K562 (cell line): ENCODE results near the gene UCP1. TPM values are rescaled to one million over a fixed set of nuclear protein-coding genes. Genes with fewer than 3 reads are reported as not detected.

ENCODE experiments used
- AFF1 ChIP-seq, 2 experiments: fragments of 450-650 bp; IDR thresholded peaks; 2 replicates each; pipeline ENCODE4 v1.6.1; 2018; ENCODE audit warnings: mild to moderate bottlenecking in 2 of 2, low read depth in 1 of 2; ENCODE audit not compliant: partially characterized antibody in 2 of 2
- BRD9 ChIP-seq: fragments of 450-650 bp; IDR thresholded peaks from 2 replicates; pipeline ENCODE4 v1.6.1; 2018; ENCODE audit warnings: low read depth; ENCODE audit not compliant: partially characterized antibody
- CC2D1A ChIP-seq: fragments of 450-650 bp; IDR thresholded peaks from 2 replicates; pipeline ENCODE4 v1.6.1; 2017; ENCODE audit warnings: mild to moderate bottlenecking
- CXXC5 ChIP-seq: fragments of 250-450 bp; sonication (Bioruptor Pico); IDR thresholded peaks from 2 replicates; pipeline ENCODE4 v1.8.0; 2022; ENCODE audit warnings: inconsistent platforms, mild to moderate bottlenecking, moderate library complexity
- E2F6 ChIP-seq, 2 experiments: IDR thresholded peaks; 2 replicates each; pipeline ENCODE4 v1.6.1; 2011; ENCODE audit warnings: borderline replicate concordance in 1 of 2, control low read depth in 1 of 2, low read depth in 1 of 2, low read length in 1 of 2, mild to moderate bottlenecking in 1 of 2, mixed read lengths in 1 of 2, moderate library complexity in 1 of 2; ENCODE audit not compliant: insufficient read depth in 1 of 2, insufficient read length in 1 of 2, poor library complexity in 1 of 2, severe bottlenecking in 1 of 2; ENCODE audit errors: extremely low read depth in 1 of 2
- GATAD2B ChIP-seq: fragments of 450-650 bp; IDR thresholded peaks from 2 replicates; pipeline ENCODE4 v1.6.1; 2017; ENCODE audit warnings: mild to moderate bottlenecking, borderline replicate concordance
- HMG20B ChIP-seq: fragments of 250-450 bp; sonication (Bioruptor Pico); IDR thresholded peaks from 2 replicates; pipeline ENCODE4 v1.5.0; 2021; ENCODE audit warnings: mild to moderate bottlenecking
- MBD2 ChIP-seq: sonication (generic); IDR thresholded peaks from 2 replicates; pipeline ENCODE4 v1.6.1; 2016; ENCODE audit warnings: low read depth, borderline replicate concordance
- NFIX ChIP-seq: fragments of 250-450 bp; sonication (Bioruptor Pico); IDR thresholded peaks from 2 replicates; pipeline ENCODE4 v1.4.0; 2020; ENCODE audit warnings: low read depth, mild to moderate bottlenecking, moderate library complexity
- NR2F6 ChIP-seq: fragments of 450-650 bp; formaldehyde crosslinking; IDR thresholded peaks from 2 replicates; pipeline ENCODE4 v1.4.0; 2020; ENCODE audit warnings: mild to moderate bottlenecking
- NR4A1 ChIP-seq, 2 experiments: fragments of 250-450 bp in 1 of 2; fragments of 450-650 bp in 1 of 2; sonication (Bioruptor Pico) in 1 of 2; IDR thresholded peaks; 2 replicates each; pipeline versions ENCODE4 v1.4.0 to v1.6.1; 2016 to 2020; ENCODE audit warnings: mild to moderate bottlenecking in 2 of 2, missing compliant biosample characterization in 1 of 2, missing genetic modification characterization in 1 of 2, moderate library complexity in 1 of 2
- PHF20 ChIP-seq: fragments of 450-650 bp; IDR thresholded peaks from 2 replicates; pipeline ENCODE4 v1.6.1; 2018; ENCODE audit not compliant: partially characterized antibody
- PML ChIP-seq: IDR thresholded peaks from 2 replicates; pipeline ENCODE4 v1.6.1; 2012; ENCODE audit warnings: low read length, inconsistent platforms
- POLR2A ChIP-seq: fragments of 450-650 bp; conservative IDR thresholded peaks from 2 replicates; pipeline ENCODE4 v1.6.1; 2016
- RBM34 ChIP-seq: fragments of 200-400 bp; formaldehyde crosslinking; IDR thresholded peaks from 2 replicates; pipeline ENCODE4 v1.6.1; 2018; ENCODE audit warnings: low read length, borderline replicate concordance; ENCODE audit not compliant: insufficient read depth
- SIRT6 ChIP-seq: IDR thresholded peaks from one replicate; pipeline ENCODE4 v1.6.1; 2012; ENCODE audit warnings: low read depth, mild to moderate bottlenecking, control low read depth, inconsistent platforms, low read length, moderate library complexity
- TARDBP ChIP-seq: fragments of 450-650 bp; IDR thresholded peaks from 2 replicates; pipeline ENCODE4 v1.6.1; 2016
- TEAD2 ChIP-seq: fragments of 450-650 bp; IDR thresholded peaks from 2 replicates; pipeline ENCODE4 v1.6.1; 2016; ENCODE audit warnings: missing genetic modification characterization, control low read depth, missing compliant biosample characterization
- ZFP1 ChIP-seq: fragments of 450-650 bp; formaldehyde crosslinking; IDR thresholded peaks from 2 replicates; pipeline ENCODE4 v1.4.0; 2020; ENCODE audit warnings: mild to moderate bottlenecking, mixed read lengths
- ZFPM2 ChIP-seq: fragments of 250-450 bp; sonication (Bioruptor Pico); IDR thresholded peaks from 2 replicates; pipeline ENCODE4 v1.5.1; 2022; ENCODE audit warnings: mild to moderate bottlenecking
- ZNF165 ChIP-seq: fragments of 250-450 bp; sonication (Bioruptor Pico); IDR thresholded peaks from 2 replicates; pipeline ENCODE4 v1.4.0; 2020; ENCODE audit warnings: borderline replicate concordance
- ZZZ3 ChIP-seq: fragments of 450-650 bp; IDR thresholded peaks from 2 replicates; pipeline ENCODE4 v1.6.1; 2016; ENCODE audit warnings: antibody characterized with exemption, mild to moderate bottlenecking, moderate library complexity
- polyA plus RNA-seq, 8 experiments: library from polyadenylated mRNA; depleted of rRNA in 4 of 8; stranded (reverse) in 5 of 8; unstranded in 3 of 8; fragments of >200 nt; fragmentation: Nextera tagmentation in 2 of 8; fragmentation: Illumina TruSeq in 1 of 8; extraction: Ambion mirVana in 2 of 8; extraction: Trizol in 1 of 8; gene quantifications; 2 replicates each; pipeline versions ENCODE4 v1.2.1 to v1.2.3, GENCODE V29; 2011 to 2014; ENCODE audit warnings: inconsistent platforms in 1 of 8, missing spikeins in 1 of 8
- total RNA-seq, 7 experiments: library from RNA; depleted of rRNA in 6 of 7; stranded (reverse); fragments of >200 nt in 6 of 7; fragmentation: Illumina TruSeq in 2 of 7; extraction: Trizol in 2 of 7; gene quantifications; 2 replicates each; pipeline versions ENCODE4 v1.2.1 to v1.2.3, GENCODE V29; 2011 to 2021; ENCODE audit warnings: low replicate concordance in 1 of 7
- TF ChIP-seq, protein P1 (sequence below): fragments of 450-650 bp; IDR thresholded peaks from 2 replicates; pipeline ENCODE4 v1.7.1; 2018; ENCODE audit warnings: mild to moderate bottlenecking, low read depth; ENCODE audit not compliant: partially characterized antibody

UCP1 gene
- total and polyA plus RNA-seq, 9 of the 15 experiments (the other 6 are each of a cell fraction or from before 2014, with no cell fraction given), result not detected

GRCh38 chr4:140529434-140529833 is 39.3 kb downstream of the UCP1 start (continued):
- TF ChIP-seq E2F6 (IDR thresholded peaks at IDR 0.05; ENCODE audit: borderline replicate concordance in 1 of 2, extremely low read depth in 1 of 2, insufficient read depth in 1 of 2, insufficient read length in 1 of 2, low read depth in 1 of 2, low read length in 1 of 2, poor library complexity in 1 of 2, severe bottlenecking in 1 of 2) (peak in 1 of 2 experiments; percentile 48), ZFP1 (CRISPR knock-in tag) (no peak), ZFPM2 (CRISPR knock-in tag) (no peak), POLR2A (no peak), PHF20 (no peak), NR4A1 (CRISPR knock-in tag; IDR thresholded peaks at IDR 0.05) (no peak), NR4A1 (tag; IDR thresholded peaks at IDR 0.05) (no peak), NR2F6 (CRISPR knock-in tag) (no peak), TEAD2 (tag) (no peak), HMG20B (CRISPR knock-in tag) (no peak), RBM34 (no peak), SIRT6 (no peak), ZZZ3 (no peak), TARDBP (peak; percentile 32; the same call in 1 of the 2 replicates), CXXC5 (CRISPR knock-in tag) (peak; percentile 45), GATAD2B (peak; percentile 63; the same call in 1 of the 2 replicates), PML (peak; percentile 78), MBD2 (0 out of 2 replicates have a peak, but pooled peaks have one; percentile 30), ZNF165 (CRISPR knock-in tag) (no peak), AFF1 (IDR thresholded peaks at IDR 0.05; ENCODE audit: low read depth in 1 of 2, partially characterized antibody in 2 of 2) (peak; percentile 50 to 78), CC2D1A (peak; percentile 80; the same call in 1 of the 2 replicates), NFIX (CRISPR knock-in tag) (no peak), BRD9 (no peak)
- TF ChIP-seq, protein P1, sequence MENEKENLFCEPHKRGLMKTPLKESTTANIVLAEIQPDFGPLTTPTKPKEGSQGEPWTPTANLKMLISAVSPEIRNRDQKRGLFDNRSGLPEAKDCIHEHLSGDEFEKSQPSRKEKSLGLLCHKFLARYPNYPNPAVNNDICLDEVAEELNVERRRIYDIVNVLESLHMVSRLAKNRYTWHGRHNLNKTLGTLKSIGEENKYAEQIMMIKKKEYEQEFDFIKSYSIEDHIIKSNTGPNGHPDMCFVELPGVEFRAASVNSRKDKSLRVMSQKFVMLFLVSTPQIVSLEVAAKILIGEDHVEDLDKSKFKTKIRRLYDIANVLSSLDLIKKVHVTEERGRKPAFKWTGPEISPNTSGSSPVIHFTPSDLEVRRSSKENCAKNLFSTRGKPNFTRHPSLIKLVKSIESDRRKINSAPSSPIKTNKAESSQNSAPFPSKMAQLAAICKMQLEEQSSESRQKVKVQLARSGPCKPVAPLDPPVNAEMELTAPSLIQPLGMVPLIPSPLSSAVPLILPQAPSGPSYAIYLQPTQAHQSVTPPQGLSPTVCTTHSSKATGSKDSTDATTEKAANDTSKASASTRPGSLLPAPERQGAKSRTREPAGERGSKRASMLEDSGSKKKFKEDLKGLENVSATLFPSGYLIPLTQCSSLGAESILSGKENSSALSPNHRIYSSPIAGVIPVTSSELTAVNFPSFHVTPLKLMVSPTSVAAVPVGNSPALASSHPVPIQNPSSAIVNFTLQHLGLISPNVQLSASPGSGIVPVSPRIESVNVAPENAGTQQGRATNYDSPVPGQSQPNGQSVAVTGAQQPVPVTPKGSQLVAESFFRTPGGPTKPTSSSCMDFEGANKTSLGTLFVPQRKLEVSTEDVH, result peak; percentile 79
